C1 segment of cervical spinal cord (tissue), 14 donors: ENCODE data around the gene FDXR.
A peak's percentile ranks its signal among the peaks of the same experiment; 100 is the strongest.
"Not testable (repeated sequence)": the region's sequence is repeated elsewhere in the genome, so short reads cannot be mapped to it uniquely, and the experiment has no call there.

Source experiments
- DNase-seq, 14 donors: peaks; one replicate each; lab custom pipeline; 2025; lab: John Stamatoyannopoulos, UW

Gene FDXR, protein sequence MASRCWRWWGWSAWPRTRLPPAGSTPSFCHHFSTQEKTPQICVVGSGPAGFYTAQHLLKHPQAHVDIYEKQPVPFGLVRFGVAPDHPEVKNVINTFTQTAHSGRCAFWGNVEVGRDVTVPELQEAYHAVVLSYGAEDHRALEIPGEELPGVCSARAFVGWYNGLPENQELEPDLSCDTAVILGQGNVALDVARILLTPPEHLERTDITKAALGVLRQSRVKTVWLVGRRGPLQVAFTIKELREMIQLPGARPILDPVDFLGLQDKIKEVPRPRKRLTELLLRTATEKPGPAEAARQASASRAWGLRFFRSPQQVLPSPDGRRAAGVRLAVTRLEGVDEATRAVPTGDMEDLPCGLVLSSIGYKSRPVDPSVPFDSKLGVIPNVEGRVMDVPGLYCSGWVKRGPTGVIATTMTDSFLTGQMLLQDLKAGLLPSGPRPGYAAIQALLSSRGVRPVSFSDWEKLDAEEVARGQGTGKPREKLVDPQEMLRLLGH

DNA sequence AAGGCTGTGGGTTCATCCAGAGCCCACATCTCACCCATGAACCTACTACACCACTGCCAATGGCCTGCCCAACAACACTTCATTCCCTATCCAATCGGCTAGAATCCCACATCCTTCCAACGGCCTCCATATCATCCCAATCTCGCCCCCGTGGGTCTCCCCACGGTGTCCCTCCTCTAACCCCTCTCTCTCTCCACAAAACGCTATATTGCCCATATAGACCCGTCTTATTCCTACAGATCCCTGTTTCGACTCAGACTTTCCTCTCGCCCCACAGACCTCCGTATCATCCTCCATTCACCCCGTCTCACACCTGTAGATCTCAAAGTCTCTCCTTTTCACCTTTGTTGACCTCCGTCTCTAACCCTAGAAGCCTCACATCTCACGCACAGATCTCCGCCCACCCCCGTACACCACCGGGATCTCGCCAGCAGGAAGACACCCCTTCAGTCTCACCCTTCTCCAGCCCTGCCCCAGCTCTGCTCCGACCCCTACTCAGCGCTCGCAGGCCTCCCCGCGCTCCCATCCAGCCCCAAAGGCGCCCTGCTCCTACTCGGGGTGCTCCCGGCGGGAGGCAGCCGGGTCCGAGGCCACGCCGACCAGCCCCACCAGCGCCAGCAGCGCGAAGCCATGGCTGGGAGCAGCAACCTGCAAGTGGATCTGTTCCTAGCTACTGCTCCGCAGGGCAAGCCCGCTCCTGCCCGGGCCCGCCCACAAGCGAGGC, at the start of gene FDXR:
TSS of gene FDXR (minus strand) at position 682 of the 724 bp plus-strand sequence. CDS start at position 632, 50 bp downstream.
- no peak for DNase-seq

DNA sequence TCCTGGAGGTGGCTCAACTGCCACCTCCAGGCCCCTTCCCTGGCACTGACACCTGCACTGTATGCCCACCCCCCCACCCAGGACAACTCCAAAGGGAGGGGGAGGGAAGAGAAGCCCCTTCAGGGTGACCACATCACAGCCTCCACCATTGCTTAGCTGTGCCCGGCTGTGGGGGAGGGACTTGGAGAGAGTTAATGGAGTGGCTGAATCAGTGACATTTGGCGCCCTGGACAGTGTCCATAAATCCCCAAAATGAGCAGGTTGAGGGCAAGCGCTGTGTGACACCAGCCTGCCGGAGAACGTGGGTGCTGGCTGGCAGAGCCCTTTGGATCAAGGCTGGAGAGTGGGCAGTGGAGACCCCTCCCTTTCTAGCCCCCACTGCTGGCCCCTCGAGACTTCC, 49.4 kb upstream of the FDXR start:
- DNase-seq, result no peak

DNA sequence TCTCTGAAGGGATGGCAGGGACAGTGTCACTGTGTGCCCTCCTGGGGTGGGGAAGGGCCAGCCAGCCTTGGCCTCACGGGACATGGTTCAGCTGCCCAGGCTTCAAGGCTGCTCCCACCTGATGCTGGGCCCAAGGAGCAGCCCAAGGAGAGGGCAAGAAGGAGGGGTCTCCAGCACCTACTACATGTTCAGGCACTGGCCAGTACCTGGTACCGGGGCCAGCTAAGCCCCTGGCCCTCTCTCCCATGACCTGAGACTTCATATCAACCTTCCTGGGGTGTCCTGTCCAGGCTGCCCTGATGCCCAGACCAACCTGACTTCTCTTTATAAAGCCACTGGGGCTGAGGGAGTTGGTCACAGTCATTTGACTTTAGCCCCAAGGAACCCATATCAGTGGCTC, 49.0 kb upstream of the FDXR start:
- no peak for DNase-seq

DNA sequence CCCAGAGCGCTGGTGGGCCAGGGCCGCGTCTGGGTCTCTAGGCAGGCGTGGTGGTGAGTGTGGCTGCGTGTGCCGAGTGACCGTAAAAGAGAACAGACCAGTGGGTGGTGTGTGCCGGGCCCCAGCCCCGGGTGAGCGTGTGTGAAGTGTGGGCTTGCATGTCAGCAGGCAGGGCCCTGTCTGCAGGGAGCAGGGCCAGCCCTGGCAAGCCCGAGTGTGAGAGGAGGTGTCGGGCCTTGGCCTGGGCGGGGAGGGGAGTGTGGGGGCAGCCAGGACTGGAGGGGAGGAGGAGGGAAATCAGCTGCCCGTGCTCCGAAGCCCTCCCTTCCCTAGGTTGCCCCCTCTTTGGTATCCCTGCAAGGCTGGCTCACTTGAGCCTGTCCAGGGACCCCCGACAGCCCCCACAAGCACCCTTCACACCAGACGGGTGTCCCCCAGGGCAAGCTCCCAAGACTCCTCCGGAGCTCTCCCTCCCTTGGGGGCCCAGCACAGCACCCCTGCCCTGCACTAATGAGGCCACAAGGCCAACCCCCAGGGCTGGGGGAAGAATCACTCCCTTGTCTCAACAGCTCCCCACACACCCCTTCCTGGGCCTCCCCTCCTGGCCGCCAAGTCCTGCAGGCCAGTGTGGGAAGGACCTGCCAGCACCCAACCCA, 48.4 kb upstream of the FDXR start:
- no peak for DNase-seq

DNA sequence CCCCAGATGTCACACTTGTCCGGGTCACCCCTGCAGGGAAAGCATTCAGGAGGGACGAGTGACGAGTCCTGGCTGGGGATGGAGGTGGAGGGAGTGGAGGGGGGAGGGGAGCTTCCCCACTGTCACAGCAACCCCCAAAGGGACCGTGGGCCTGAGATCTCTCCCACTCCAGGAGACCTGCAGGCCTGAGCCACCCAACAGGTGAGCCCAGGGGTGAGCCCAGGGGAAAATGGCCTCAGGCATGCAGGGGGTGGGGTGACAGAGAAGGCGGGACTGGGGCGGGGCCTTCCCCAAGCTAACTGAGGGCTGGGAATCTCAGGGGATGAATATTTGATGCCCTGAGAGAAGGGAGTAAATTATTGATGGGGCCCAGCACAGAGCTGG, 47.8 kb upstream of the FDXR start:
- no peak for DNase-seq

DNA sequence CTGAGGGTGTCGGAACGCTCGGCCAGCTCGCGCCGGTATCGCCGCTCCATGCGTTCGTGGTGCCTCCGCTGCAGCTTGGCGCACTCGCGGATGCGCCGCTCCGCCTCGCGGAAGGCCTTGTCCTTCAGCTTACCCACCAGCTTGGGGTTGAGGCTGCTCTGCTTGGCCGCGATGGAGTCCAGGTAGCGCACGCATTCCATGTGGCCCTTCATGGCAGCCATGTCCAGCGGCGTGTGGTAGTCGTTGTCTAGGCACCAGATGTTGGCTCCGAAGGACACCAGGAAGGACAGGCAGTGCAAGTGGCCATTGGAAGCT, 47.5 kb upstream of the FDXR start:
- no peak for DNase-seq

DNA sequence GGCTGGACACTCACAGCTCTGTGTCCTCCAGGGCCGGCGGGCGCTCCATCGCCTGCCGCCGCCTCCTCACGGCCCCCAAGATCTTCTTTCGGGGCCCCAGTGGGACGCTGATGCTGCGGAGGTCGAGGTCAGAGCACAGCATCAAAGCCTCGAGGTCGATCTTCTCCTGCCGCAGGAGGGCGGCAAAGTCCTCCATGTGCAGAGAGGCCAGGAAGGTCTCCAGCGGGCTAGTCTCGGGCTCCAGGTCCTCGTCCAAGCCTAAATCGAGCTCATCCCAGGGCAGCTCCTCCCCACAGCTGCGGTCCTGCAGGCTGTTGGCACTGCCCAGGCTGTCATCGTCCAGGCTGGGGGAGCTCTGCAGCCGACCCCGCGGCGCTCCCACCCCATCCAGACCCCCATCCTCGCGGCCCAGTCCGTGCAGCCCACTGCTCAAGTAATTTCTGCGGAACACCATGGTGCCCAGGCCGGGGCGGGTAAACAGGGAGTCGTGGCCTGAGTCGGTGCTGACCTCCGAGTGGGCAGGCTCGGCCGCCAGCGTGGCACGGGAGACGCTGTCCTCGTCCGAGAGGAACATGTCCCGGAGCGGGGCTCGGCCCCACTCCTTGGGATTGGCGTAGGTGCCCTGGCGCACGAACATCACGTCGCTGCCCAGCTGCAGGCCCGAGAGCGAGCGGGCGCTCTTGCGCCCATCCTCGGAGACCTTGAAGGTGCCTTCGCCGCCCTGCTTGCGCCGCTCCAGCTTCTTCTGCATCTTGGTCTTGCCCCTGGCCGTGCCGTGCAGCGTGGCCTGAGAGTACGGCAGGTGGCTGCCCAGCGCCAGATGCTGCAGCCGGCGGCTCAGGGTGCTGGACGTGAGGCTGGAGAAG, 46.9 kb upstream of the FDXR start:
- peak in 3 of 14 donors; percentile 3 to 22 (median 5) for DNase-seq

DNA sequence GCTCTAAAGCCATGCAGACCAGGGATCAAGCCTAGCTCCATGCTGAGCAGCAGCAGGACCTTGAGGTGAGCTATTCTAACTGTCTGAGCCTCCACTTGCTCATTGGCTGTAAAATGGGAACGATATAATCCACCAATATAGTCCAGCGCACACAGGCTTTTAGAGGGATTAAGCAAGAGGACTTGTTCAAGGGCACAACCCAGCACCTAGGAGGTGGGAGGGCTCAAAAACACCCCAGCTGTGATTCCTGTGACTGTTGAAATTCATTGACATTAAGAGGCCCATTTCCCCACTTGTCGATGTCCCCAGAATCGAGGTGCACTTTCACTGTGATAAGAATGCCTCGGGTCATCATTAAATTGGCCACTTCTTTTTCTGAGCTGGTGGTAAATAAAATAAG, 46.1 kb upstream of the FDXR start:
- no peak for DNase-seq

DNA sequence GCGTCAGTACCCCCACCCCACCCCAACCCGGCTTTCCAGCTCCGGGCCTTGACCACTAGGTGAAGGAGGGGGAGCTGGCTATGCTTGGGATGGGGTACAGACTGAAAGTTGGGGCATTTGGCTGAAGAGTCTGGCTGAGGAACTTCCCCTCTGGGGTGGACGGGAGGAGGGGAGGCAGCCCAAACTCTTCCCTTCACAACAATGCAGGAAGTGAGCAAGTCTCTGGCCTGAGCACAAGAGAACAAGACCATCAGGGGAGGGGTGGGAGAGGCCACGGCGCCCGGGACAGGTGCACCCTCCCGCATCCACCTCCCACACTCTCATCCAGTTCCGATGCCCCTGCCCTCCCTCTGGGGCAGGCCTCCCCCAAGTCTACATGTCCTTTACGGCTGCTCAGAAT, 44.6 kb upstream of the FDXR start:
- peak in 2 of 14 donors; percentile 3 to 4 for DNase-seq

DNA sequence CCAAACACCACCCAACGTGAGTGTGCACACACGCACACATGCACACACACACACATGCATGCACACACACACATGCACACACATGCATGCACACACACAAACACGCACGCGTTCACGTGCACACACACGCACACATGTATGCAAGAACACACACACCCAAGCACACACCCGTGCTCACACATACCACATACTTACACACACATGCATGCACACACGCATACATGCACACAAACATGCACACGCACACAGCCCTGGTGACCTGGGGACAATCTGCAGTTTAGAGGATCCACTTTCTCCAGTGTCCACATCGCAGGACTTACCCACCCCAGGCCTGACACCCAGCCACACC, 44.0 kb upstream of the FDXR start:
- no peak for DNase-seq

DNA sequence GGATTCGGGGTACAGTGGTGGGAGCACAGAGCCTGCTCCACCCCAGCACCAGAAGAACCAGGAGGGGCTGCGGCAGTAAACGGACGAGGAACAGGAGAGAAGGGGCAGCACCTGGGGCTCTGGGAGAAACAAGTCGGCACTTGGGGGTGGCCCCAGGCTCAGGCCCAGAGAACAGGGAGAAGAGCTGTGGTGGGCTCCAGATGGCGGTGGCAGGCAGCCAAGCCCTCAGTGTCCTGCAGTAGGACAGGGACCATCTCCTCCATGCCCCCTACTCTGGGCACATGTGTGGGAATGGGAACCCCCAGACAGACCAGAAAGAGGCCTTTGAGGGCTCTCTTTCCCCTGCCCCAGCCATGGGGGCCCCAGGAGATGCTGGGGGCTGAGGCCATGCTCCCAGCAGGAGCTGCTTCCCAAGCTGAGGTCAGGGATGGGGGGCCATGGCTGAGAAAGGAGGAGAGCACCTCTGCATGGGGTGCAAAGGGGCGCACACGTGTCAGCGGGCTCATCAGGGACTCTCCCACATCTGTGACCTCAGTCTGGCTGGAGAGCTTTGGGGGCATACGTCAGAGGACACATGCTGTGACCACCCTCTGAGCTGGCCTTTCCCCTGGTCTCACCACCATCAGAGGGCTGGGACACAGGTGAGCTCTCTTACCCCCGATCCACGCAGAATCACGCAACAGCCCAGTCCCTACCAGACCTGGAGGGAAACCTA, 43.5 kb upstream of the FDXR start:
- no peak for DNase-seq

DNA sequence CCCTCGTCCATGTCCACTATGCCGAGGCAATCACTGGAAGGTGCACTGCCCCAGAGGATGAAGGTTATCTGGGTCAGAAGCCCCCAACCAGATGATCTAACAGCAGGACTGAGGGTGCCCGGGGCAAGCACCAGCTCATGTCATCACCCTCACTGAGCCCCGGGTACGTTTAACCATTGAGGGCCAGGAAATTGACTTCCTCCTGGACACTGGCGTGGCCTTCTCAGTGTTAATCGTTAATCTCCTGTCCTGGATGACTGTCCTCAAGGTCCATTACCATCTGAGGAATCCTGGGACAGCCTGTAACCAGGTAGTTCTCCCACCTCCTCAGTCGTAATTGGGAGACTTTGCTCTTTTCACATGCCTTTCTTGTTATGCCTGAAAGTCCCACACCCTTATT, 38.6 kb upstream of the FDXR start:
- DNase-seq, result not testable (repeated sequence)

DNA sequence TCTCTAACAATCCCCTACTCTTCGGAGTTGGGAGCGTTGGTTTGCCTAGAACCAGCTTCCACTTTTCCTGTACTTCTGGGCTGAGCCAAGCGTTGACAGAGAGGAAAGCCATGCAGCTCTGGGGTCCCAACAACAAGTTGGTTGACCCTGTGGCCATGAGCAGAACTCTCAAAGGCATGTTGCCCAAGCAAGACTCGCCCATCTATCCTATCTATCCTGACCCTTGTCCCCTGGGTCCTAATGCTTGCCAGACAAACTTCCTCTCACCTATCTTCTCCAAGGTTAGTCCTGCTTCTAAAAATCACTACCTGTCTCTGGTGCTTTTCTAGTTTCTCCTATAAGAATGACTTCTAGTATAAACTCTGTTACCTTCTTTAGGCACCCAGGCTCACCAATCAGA, 36.3 kb upstream of the FDXR start:
- DNase-seq, result not testable (repeated sequence)

DNA sequence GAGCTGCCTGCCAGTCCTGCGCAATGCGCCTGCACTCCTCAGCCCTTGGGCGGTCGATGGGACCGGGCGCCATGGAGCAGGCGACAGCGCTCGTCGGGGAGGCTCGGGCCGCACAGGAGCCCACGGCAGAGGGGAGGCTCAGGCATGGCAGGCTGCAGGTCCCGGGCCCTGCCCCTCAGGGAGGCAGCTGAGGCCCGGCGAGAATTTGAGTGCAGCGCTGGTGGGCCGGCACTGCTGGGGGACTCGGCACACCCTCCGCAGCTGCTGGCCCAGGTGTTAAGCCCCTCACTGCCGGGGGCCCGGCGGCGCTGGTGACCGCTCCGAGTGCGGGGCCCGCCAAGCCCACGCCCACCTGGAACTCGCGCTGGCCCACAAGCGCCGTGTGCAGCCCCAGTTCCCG, 34.2 kb upstream of the FDXR start:
- DNase-seq, result no peak

DNA sequence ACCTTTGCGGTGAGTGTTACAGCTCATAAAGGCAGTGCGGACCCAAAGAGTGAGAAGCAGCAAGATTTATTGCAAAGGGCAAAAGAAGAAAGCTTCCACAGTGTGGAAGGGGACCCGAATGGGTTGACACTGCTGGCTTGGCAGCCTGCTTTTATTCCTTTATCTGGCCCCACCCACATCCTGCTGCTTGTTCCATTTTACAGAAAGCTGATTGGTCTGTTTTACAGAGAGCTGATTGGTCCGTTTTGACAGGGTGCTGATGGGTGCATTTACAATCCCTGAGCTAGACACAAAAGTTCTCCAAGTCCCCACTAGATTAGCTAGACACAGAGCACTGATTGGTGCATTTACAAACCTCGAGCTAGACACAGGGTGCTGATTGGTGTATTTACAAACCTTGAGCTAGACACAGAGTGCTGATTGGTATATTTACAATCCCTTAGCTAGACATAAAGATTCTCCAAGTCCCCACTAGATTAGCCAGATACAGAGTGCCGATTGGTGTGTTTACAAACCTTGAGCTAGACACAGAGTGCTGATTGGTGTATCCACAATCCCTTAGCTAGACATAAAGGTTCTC, 33.5 kb upstream of the FDXR start:
- not testable (repeated sequence) for DNase-seq

DNA sequence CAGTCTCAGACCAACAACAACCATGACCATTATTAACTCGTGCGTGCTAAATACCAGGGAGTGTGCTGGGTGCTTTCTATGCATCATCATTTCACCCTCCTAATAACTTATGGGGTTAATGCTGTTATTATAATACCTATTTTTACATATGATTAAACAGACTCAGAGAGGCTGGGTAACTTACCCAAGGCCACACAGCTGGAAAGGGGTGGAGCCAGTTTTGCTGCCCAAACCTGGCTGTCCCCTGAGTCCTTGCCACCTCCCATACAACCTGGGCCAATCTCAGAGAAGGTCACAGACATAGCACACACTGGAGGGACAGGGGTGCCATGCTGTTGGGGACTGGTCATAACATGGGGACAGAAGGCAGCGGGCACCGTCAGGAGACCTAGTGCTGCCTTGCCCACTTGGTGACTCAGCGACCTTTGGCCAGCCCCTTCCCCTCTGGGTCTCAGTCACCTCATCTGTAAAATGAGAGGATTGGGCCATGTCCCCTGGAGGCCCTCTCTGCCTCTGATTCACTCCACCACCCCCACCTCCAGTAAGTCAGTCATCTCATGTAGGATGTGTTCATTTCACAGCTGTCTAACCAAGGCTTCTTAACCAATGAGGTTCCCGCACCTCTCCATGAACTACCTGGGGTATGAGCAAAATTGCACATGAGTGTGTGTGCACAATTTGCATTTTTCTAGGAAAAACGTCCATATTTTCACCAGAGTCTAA, 32.1 kb upstream of the FDXR start:
- DNase-seq, result no peak

DNA sequence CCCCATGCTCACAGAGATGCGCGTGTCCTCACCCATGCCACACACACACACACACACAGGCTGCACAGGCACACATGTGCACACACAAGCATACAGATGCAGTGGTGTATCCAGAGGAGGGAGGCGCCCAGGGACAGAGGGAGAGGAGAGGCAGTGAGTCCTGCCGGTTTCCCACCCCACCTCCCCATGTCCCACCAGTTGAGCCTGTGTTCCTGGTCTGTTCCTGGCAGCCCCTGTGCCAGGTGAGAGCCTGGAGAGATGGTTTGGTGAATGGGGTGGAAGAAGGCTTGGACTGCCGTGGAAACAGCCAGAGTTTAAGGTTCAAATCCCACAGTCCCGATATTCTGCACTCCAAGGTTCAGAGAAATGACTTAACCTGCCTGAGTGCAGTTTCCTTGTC, 30.9 kb upstream of the FDXR start:
- DNase-seq, result no peak

DNA sequence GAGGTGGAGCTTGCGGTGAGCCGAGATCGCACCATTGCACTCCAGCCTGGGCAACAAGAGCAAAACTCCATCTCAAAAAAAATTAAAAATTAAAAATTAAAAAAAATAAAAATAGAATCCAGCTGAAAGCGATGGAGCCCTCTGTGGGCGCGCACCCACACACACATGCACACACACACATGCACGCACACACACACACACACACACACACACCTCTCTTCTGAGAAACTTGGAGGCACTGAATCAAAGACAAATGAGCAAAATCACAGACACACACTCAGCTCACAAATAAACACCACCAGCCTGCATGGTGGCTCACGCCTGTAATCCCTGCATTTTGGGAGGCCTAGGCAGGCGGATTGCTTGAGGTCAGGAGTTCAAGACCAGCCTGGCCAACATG, 30.2 kb upstream of the FDXR start:
- no peak for DNase-seq

DNA sequence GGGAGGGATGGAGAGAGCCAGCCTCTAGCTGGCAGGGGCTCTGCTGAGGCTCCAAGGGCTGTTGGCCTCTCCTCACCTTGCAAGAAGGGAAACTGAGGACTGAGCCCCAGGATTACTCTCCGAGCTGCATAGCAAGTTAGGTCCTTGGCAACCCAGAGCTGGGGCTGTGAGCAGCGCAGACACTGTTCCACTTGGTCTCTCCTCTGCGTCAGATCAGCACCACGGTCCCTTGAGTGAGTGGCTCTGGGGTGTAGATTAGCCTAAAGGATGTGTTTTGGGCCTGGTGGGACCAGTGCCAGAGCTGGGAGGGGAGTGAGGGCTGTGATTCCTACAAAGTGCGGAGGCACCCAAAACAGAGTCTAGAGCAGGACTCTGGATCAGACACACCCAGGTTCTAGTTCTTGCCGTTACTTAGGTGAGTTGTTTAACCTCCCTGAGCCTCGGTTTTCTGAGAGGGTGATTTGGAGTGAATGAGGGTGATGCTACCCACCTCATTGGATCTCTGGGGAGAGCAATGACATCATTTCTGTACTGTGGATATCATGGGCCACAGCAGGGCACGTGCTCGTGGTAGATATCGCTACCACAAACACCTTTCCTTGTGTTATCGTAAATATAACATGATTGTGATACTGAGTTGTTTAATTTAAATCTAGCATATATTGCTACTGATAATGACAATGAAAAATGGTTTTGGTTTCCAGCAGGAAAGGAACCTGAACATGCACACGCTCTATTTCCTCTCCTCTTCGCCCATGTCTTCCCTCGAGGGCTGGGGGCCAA, 28.8 kb upstream of the FDXR start:
- no peak for DNase-seq
